HG03064 (cell line): Measurements from ENCODE around the gene DOCK1.

ENCODE experiments used
- ATAC-seq: cut with Tn5 transposase; IDR thresholded peaks from one replicate; pipeline ENCODE4 v1.9.1; 2021; ENCODE audit warnings: low read depth; ENCODE audit not compliant: unreplicated experiment

Gene DOCK1

DNA sequence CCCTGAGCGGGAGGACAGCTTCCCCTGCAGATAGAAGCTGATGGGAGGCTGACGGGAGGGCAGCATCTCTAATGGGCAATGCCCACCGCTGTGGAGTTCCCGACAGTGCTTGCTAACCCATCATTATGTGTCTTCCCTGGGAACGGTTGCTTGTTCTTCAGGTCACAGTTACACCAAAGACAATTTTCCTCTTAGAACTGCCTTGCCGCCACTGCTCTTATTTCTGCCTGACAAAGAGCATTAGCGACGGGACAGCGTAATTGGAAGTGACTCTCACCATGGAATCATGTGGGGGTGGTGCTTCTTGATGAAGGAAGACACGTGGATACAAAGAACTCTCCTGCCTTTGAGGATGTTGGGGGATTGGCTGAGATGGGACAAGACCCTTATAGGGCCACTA lies 562.6 kb downstream of the DOCK1 start:
- ATAC-seq, result no peak

DNA sequence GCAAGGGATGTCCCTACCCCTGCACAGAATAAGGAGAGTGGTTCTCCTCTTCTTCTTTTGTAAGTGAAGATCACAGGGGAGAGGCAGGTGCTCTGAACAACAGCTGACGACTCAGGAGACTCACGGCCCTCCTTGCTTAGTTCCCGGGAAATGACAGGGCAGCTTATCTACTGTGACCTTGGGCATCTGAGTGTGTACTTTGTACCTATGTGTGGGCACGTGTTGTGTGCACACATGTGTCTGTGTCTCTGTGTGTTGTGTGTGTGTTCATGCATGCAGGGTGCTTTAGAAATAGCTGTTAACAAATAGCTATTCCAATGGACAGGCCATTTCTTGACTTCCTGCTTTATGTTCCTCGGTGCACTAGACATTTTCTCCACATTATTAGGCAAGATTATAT lies 563.4 kb downstream of the DOCK1 start:
- no peak for ATAC-seq

DNA sequence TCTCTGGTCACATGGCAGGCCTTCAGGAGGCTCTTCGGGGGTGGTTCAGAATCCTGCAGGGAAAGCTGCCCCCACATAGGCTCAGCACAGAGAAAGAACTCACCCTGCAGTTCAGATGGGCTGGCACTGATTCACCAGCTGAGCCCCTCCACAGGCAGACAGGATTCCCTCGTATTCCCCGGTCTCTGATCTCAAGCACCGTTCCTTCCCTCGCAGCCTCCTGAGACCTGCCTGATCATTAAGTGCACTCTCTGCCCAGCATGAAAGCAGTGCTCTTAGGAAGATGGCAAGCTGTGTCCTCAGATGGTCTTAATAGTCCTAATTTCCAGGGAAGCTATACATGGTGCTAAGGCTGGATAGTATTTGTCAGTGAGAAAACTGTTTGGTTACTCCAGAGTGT lies 565.7 kb downstream of the DOCK1 start:
- no peak for ATAC-seq

DNA sequence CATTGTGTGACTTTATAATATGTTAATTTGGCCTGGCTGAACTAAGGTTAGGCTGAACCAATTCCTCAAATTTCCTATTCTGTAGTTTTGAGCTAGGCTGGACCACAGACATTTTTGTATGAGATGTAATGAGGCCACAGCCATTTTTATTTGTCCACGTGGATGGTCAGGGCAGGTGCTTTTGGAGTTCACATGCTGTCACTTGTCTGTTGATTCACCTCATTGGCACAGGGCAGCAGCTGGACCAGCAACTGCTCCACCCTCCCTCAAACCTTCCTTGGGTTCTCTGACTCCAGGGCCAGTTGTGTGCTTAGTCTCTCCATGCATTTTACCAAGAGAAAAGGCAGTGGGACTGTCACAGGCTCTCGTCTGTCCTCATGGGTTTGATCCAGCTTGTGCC lies 567.7 kb downstream of the DOCK1 start:
- ATAC-seq, result no peak

DNA sequence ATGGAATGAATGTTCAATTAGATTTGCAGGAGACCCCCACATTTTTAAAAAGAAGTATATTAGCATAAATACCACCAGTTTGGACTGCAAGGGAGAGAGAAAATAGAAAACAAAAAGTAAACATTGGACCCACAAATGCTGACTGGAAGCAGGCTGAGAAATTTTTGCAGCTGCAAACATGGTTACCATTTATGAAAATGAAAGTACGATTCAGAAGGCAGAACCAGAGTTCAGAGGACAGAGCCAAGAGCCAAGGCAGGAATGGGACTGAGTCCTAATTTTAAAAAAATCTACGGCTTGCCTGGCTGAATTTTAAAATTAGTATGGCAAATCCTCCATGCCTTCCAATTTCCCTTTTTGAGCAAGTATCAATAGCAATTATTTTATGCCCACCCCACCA lies 569.3 kb downstream of the DOCK1 start:
- ATAC-seq, result no peak

DNA sequence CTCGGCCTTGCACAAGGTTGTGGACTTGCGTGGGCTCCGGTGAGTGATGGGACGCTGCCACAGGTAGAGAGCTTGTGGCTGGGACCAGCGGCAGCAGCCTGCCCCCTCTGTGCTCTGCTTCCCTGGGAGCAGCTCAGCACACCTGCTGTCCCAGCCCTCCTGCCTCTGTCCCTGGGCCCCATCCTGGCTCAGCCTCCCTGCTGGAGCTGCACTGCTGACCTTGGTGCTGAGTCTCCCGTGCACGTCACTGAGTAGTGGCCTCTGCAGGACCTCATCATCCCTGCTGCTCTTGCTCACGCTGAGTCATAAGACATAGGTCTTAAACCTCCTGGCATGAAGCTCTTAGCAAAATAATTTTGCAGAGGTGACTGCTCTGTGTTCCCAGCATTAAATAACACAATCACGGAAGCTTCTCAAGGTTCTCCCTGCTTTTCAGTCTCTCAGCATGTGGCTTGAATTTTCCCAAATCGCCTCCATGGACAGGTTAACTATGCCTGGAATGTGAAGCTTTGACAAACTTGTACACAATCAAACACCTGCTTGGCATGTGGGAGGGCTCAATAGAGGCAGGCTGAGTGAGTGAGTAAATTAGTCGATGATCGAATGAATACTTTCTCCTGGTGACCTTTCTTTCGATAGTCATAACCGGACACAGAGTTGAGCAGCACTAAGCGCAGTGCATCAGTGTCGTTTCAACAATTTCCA lies 580.1 kb downstream of the DOCK1 start:
- no peak for ATAC-seq

DNA sequence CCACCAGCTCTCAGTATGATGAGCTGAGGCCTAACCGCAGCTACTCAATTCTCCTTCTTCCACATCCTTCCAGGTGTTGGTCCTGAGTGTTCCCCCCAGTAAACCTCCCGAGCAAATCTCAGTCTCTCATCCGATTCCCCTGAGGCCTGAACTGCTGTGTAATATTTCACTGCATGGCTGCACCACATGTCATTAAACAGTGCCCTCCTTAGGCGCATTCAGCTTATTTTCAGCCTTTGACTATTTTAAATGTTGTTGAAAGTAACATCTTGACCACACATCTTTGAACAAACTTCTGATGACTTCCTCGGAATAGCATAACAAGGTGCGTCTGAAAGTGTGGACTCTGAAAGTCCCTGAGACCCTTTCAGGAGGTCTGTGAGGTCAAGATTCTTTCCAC lies 581.1 kb downstream of the DOCK1 start:
- no peak for ATAC-seq

DNA sequence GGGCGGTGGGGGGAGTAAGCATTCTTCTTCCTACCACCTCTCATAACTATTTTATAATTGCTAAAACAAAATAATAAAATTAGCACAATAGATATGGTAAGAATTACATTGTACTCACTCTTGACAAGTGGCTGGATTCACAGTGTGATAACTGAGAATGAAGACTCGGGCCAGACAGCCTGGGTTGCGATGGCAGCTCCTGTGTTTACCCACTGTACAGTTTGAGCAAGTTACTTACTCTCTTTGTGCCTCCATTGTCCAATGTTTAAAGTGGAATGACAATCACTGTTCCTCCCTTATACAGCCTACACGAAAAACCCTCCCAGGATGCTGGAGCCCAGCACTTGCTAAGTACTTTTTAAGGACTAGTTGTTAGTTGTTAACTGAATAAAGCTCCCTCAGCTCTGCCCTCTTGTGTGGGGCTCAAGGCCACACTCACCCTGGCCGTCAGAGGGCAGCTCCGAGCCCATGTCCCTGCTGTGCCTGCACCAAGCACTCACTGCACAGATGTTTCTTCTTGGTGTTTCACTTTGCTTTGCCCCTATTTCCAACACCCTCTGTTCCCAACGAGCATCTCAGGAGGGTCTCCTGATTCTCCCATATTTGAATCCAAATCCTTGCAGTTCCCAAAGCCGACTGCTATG lies 587.5 kb downstream of the DOCK1 start:
- ATAC-seq, result no peak

DNA sequence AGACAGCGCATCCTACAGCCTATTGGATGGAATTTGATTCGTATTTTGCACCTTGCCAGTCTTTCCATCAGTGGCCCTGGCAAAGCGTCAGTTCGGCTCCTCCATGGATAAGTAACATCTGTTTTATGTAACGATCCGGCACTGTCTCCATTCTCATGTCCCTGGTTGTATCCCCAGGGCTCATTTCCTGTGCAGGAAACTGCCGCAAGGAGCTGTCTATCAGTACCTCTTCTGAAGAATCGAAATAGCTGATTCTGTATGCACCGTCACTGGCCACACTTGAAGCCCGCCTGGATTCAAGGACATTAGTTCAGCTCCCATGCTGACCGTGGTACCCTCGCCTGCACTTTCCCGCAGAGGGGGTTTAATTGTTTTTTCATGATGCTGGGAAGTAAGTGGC lies 590.8 kb downstream of the DOCK1 start:
- ATAC-seq, result no peak

DNA sequence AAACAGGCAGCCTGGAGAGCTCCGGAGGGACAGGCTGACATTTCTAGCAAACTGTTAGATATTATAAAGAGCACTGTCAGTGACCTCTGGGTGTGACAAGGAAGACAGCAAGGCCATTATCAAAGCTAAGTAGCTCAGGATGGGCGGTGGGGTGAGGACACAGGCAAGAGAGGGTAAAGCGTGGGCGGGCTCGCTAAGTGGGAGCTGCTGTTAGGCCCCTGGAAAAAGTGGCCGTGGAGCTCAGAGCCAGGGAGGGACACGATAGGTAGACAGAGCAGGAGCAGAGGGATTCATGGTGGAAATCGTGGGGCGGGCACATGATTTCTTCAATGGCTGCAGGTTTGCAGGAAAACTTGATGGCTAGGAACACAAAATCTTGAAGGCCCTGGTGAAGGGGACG lies 592.5 kb downstream of the DOCK1 start:
- ATAC-seq, result no peak

DNA sequence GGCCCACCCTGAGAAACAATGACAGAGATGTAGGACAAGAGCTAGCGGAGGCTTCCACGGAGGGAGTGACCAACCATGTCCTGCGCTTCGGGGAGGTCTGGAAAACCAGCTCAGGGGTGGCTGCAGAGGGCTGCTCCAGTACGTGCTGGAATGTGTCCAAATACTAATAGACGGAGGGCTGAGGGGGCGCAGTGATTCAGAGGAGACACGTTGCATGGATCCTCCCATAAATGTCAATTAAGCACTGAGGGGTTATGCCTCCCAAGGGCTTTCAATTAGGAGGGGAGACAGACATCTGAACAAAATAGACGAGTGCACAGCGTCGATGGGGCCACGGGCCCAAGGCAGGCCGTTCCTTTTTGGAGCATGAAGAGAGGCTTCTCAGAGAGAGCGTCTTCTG lies 592.9 kb downstream of the DOCK1 start:
- ATAC-seq, result no peak

DNA sequence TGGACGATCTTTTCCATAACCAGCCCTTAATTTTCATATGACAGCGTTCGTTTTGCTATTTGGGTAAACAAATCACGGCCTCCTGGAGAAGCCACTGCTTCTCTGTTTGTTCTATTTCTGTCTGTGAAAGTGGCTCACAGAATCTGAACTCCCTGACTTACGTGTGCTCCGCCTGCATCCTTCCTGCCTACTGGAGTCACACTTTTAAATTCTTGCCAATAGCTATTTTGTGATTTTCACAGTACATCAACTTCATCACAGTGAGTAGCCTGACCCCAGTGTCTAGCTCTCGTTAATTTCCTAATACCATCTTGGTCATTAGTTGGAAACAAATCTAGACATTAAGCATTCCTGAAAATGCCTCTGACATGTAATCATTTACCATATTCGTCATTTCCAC lies 594.9 kb downstream of the DOCK1 start:
- no peak for ATAC-seq
